Stomach (tissue), 9 donors: ENCODE data around the gene PTPRU. TPM values are rescaled to one million over a fixed set of nuclear protein-coding genes. Genes with fewer than 3 reads are reported as not detected.

Experiments used
- DNase-seq, 2 donors: peaks; one replicate each; pipeline versions ENCODE4 v3.0.0 to v3.0.0-alpha.2; 2013 to 2019
- H3K27ac ChIP-seq, 5 donors: fragments of 200-600 bp in 4 of 5; sonication (generic) in 4 of 5; one replicate each; pipeline ENCODE4 v1.5.1; 2013 to 2019; ENCODE audit warnings: mild to moderate bottlenecking in 1 of 5, moderate library complexity in 1 of 5
- H3K27me3 ChIP-seq, 3 donors: fragments of 200-600 bp; sonication (generic); one replicate each; pipeline ENCODE4 v1.5.1; 2017 to 2019; ENCODE audit warnings: mixed run types in 1 of 3
- H3K36me3 ChIP-seq, 4 donors: fragments of 200-600 bp; sonication (generic); 1 replicate in 3 of 4; 2 replicates in 1 of 4; pipeline ENCODE4 v1.5.1; 2016 to 2019
- H3K4me1 ChIP-seq, 4 donors: fragments of 200-600 bp; sonication (generic); one replicate each; pipeline ENCODE4 v1.5.1; 2016 to 2019
- H3K4me3 ChIP-seq, 4 donors: fragments of 200-600 bp; sonication (generic) in 3 of 4; one replicate each; pipeline ENCODE4 v1.5.1; 2016 to 2019; ENCODE audit warnings: mild to moderate bottlenecking in 1 of 4
- H3K9me3 ChIP-seq, 4 donors: fragments of 200-600 bp; sonication (generic); one replicate each; pipeline ENCODE4 v1.5.1; 2016 to 2019
- EP300 ChIP-seq: sonication (generic); formaldehyde crosslinking; IDR thresholded peaks from one replicate; pipeline ENCODE4 v1.6.1; 2017; ENCODE audit warnings: antibody characterized with exemption
- POLR2A ChIP-seq, 4 donors: fragments of 450-650 bp; IDR thresholded peaks; one replicate each; pipeline ENCODE4 v1.6.1; 2016; ENCODE audit warnings: antibody characterized with exemption in 4 of 4, control low read depth in 2 of 4, mild to moderate bottlenecking in 1 of 4, moderate library complexity in 1 of 4
- POLR2AphosphoS5 ChIP-seq, 3 donors: sonication (generic); formaldehyde crosslinking; IDR thresholded peaks; one replicate each; pipeline ENCODE4 v1.6.1; 2016; ENCODE audit warnings: antibody characterized with exemption in 3 of 3
- WGBS, 5 donors: extraction: QIAGEN DNeasy Blood & Tissue Kit in 3 of 5; methylation state at CpG; one replicate each; pipeline versions ENCODE4 v1.1.5 to v1.1.7; 2013 to 2018; 5-methylcytosine and 5-hydroxymethylcytosine counted together
- intact Hi-C: fragments of 100-400 bp; cut with DNase I; formaldehyde crosslinking; loops from one replicate; pipeline ENCODE4 v1.15.1; 2023; ENCODE audit warnings: low total_unique reads
- polyA plus RNA-seq, 3 donors: library from polyadenylated mRNA; stranded (reverse); fragments of 200-250 nt; gene quantifications; one replicate each; pipeline ENCODE4 v1.2.3, GENCODE V29; 2013
- total RNA-seq, 5 donors: library from RNA; depleted of rRNA; stranded (reverse); fragments of >200 nt; gene quantifications; one replicate each; pipeline versions ENCODE4 v1.1.0 to v1.2.3, GENCODE V29; 2014 to 2016
- TF ChIP-seq, protein P1 (sequence below), 7 experiments: fragments of 450-650 bp in 4 of 7; fragments of 200-600 bp in 3 of 7; sonication (generic) in 3 of 7; IDR thresholded peaks; one replicate each; pipeline ENCODE4 v1.5.1; 2016 to 2019; ENCODE audit warnings: antibody characterized with exemption in 7 of 7, control low read depth in 2 of 7, mild to moderate bottlenecking in 1 of 7
- donor health status: healthy with polysubstance abuse.
- donor health status: Bipolar disorder and iron deficiency.
- donor health status: healthy.

The PTPRU gene
- total and polyA plus RNA-seq, 8 donors = 0.29 to 17.5 (median 6.2) TPM

DNA sequence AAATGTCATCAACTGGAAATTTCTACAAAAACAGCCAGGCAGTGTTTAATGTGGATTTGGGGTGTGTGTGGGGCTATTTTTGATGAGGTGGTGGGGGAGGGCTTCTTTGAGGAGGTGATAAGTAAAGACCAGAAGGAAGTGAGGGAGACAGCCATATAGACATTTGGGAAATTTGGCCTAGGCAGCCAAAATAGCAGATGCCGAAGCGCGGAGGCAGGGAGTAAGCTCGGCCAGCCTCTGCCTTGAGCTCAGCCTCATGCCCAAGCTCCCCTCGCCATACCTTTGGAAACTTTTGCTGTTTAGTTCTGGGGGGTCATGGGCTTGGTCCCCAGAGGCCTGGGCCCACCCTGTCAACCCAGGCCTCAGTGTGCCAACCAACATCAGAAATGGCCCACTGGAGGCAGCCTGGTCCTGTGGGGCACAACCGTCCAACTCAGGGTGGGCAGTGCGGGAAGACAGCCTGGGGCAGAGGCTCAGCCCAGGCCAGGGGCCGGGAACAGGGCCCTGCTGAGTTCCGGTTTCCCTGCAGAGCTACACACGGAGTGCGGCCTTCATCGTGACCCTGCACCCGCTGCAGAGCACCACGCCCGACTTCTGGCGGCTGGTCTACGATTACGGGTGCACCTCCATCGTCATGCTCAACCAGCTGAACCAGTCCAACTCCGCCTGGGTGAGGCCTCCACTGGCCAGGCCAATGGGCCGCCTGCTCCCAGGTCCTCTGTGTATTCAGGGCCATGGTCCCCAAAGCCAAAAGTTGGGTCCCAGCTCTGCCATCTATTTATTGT is 84.0 kb downstream of the PTPRU start:
- no peak overlapping the region for H3K4me3 ChIP-seq
- peaks cover 3 to 73% (median 56%) of the 10 kb centered on the region in 4 donors for H3K36me3 ChIP-seq
- no peaks in the 10 kb centered on the region for H3K9me3 ChIP-seq
- H3K27ac ChIP-seq = no peak overlapping the region
- H3K27me3 ChIP-seq = no peaks in the 10 kb centered on the region
- peak in 1 of 2 donors; percentile 82 for DNase-seq
- WGBS, 5 donors = 63 to 90% (median 72%) methylated on average over 6 to 21 of the region's 21 CpGs
- TF ChIP-seq EP300 = no peak
- no peak for TF ChIP-seq POLR2AphosphoS5 (IDR thresholded peaks at IDR 0.05)
- no peak for TF ChIP-seq POLR2A (IDR thresholded peaks at IDR 0.05)
- TF ChIP-seq, protein P1, sequence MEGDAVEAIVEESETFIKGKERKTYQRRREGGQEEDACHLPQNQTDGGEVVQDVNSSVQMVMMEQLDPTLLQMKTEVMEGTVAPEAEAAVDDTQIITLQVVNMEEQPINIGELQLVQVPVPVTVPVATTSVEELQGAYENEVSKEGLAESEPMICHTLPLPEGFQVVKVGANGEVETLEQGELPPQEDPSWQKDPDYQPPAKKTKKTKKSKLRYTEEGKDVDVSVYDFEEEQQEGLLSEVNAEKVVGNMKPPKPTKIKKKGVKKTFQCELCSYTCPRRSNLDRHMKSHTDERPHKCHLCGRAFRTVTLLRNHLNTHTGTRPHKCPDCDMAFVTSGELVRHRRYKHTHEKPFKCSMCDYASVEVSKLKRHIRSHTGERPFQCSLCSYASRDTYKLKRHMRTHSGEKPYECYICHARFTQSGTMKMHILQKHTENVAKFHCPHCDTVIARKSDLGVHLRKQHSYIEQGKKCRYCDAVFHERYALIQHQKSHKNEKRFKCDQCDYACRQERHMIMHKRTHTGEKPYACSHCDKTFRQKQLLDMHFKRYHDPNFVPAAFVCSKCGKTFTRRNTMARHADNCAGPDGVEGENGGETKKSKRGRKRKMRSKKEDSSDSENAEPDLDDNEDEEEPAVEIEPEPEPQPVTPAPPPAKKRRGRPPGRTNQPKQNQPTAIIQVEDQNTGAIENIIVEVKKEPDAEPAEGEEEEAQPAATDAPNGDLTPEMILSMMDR (IDR thresholded peaks at IDR 0.05) = no peak
- no peaks in the 10 kb centered on the region for H3K4me1 ChIP-seq
- intact Hi-C loops = no loop called here

DNA sequence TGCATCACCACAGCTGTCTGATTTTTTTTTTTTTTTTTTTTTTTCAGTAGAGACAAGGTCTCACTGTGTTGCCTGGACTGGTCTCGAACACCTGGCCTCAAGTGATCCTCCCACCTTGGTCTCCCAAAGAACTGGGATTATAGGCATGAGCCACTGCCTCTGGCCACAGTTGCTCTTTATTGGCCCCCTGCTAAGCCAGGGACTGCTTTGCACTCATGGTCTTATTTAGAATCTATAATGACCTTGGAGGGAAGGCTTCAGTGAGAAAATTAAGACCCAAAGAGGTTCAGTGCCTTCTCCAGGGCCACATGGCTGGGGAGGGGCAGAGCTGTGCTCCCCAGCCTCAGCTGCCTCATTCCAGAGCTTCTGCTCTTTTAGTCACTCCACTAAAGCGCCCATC is 84.9 kb downstream of the PTPRU start:
- H3K9me3 ChIP-seq = no peaks in the 10 kb centered on the region
- H3K36me3 ChIP-seq = peaks cover 0 to 73% (median 56%) of the 10 kb centered on the region in 4 donors
- H3K4me3 ChIP-seq = no peak overlapping the region
- DNase-seq = no peak
- no peaks in the 10 kb centered on the region for H3K27me3 ChIP-seq
- no peak for TF ChIP-seq EP300
- TF ChIP-seq, protein P1 (IDR thresholded peaks at IDR 0.05) = no peak
- TF ChIP-seq POLR2AphosphoS5 (IDR thresholded peaks at IDR 0.05) = no peak
- no peak for TF ChIP-seq POLR2A (IDR thresholded peaks at IDR 0.05)
- WGBS, 5 donors = 91 to 94% (median 92%) methylated on average over 2 of the region's 2 CpGs
- H3K4me1 ChIP-seq = no peaks in the 10 kb centered on the region
- no peak overlapping the region for H3K27ac ChIP-seq
- intact Hi-C loops = no loop called here

DNA sequence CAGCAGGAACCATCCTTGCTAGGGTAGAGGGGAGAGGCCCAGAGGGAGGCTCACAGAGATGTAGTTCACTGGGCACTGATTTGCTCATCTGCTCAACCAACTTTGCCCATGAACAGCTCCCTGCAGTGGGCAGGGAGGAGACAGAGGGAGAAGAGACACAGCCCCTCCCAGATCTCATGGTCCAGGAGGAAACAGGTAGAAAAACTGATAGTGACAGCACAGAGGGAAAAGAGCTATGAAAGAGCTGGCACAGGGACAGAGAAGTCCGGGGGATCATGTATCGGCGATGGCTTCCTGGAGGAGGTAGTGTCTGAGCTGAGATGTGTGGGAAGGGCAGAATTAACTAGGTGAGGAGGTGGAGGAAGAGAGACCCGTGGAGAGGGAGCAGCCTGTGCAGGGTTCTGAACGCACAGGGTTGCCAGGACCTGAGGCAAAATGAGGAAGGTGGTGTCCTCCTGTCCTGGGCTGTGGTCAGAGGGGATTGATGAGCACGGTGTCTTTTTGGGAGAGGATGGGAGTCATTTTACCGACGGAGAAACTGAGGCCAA is 85.9 kb downstream of the PTPRU start:
- TF ChIP-seq POLR2AphosphoS5 (IDR thresholded peaks at IDR 0.05) = no peak
- TF ChIP-seq, protein P1 (IDR thresholded peaks at IDR 0.05) = no peak
- no peak for TF ChIP-seq POLR2A (IDR thresholded peaks at IDR 0.05)
- TF ChIP-seq EP300 = no peak
- intact Hi-C loops = no loop called here
- H3K36me3 ChIP-seq = peaks cover 0 to 69% (median 54%) of the 10 kb centered on the region in 4 donors
- no peaks in the 10 kb centered on the region for H3K4me1 ChIP-seq
- no peaks in the 10 kb centered on the region for H3K27me3 ChIP-seq
- 77 to 91% (median 85%) methylated on average over 8 of the region's 8 CpGs for WGBS, 5 donors
- no peak overlapping the region for H3K4me3 ChIP-seq
- no peaks in the 10 kb centered on the region for H3K9me3 ChIP-seq
- no peak overlapping the region for H3K27ac ChIP-seq
- no peak for DNase-seq

GRCh38 chr1:29322861-29323585 is 86.7 kb downstream of the PTPRU start:
- TF ChIP-seq POLR2A (IDR thresholded peaks at IDR 0.05) = no peak
- no peak for TF ChIP-seq POLR2AphosphoS5 (IDR thresholded peaks at IDR 0.05)
- TF ChIP-seq EP300 = no peak
- TF ChIP-seq, protein P1 (IDR thresholded peaks at IDR 0.05) = no peak
- no peaks in the 10 kb centered on the region for H3K27me3 ChIP-seq
- no peak for DNase-seq
- H3K36me3 ChIP-seq = peaks cover 0 to 69% (median 46%) of the 10 kb centered on the region in 4 donors
- WGBS, 5 donors = 84 to 92% (median 91%) methylated on average over 10 to 12 of the region's 12 CpGs
- no peaks in the 10 kb centered on the region for H3K9me3 ChIP-seq
- no peak overlapping the region for H3K27ac ChIP-seq
- no peak overlapping the region for H3K4me3 ChIP-seq
- intact Hi-C loops = no loop called here
- H3K4me1 ChIP-seq = no peaks in the 10 kb centered on the region
